ENCODE data around the gene GAS7.

GAS7 gene

DNA sequence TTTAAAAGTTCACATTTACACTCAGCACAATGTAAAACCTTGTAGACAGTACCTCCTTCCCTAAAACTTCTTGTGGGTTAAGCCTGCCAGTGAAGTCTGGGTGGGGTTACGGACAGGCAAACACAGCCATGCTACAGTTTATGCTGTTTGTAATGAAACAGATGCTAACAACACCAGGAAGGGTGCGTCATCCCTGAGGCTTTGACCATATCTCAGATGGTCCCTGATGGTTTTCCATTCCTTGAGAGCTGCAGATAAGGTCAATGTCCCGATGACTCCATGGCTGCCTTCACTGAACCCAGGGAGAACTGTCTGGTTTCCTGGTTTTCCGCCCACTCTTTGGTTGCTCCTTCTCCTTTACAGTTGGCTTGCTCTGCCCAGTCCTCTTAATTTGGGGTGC, 29.1 kb downstream of the GAS7 start:
- in situ Hi-C loops (cut with HindIII; ENCODE audit: low pct_ligation_motif_present, low sequenced_read_pairs): no loop called here
- no peaks in the 10 kb centered on the region for H3K27me3 ChIP-seq (replicated peaks)
- no peak overlapping the region for H3K27ac ChIP-seq
- no peak for DNase-seq
- no peaks in the 10 kb centered on the region for H3K36me3 ChIP-seq (replicated peaks)
- H3K4me3 ChIP-seq (ENCODE audit: low read depth, low read length): no peak overlapping the region
- TF ChIP-seq, protein P1, sequence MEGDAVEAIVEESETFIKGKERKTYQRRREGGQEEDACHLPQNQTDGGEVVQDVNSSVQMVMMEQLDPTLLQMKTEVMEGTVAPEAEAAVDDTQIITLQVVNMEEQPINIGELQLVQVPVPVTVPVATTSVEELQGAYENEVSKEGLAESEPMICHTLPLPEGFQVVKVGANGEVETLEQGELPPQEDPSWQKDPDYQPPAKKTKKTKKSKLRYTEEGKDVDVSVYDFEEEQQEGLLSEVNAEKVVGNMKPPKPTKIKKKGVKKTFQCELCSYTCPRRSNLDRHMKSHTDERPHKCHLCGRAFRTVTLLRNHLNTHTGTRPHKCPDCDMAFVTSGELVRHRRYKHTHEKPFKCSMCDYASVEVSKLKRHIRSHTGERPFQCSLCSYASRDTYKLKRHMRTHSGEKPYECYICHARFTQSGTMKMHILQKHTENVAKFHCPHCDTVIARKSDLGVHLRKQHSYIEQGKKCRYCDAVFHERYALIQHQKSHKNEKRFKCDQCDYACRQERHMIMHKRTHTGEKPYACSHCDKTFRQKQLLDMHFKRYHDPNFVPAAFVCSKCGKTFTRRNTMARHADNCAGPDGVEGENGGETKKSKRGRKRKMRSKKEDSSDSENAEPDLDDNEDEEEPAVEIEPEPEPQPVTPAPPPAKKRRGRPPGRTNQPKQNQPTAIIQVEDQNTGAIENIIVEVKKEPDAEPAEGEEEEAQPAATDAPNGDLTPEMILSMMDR (IDR thresholded peaks at IDR 0.05; ENCODE audit: low read depth, low read length, missing control alignments): no peak

GRCh38 chr17:10166176-10166935, 32.0 kb downstream of the GAS7 start:
- no peak for DNase-seq
- in situ Hi-C loops (cut with HindIII; ENCODE audit: low pct_ligation_motif_present, low sequenced_read_pairs): no loop called here
- H3K27ac ChIP-seq: no peak overlapping the region

DNA sequence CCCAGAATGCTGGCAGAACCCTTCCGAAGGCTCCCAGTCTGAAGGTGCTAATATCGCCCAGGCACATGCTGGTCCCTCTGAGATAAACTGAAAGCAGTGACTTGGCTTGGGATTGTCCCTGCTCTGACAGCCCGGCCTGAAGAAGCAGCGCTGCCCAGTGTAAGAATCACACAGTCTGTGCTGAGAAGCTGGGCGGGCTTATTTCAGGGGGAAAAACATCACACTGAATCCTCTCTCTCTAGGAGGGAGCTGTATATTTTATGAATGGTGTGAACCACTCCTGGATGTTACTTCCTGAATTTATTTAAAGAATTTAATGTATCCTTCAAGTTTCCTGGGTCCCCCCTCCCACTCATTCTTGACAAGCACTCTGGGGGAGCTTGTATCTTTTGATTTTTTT, 36.3 kb downstream of the GAS7 start:
- Histone ChIP-seq H3K36me3 (replicated peaks) (no peaks in the 10 kb centered on the region), H3K27me3 (replicated peaks) (no peaks in the 10 kb centered on the region), H3K4me3 (ENCODE audit: low read depth, low read length) (no peak overlapping the region), H3K27ac (no peak overlapping the region)
- TF ChIP-seq, protein P1 (IDR thresholded peaks at IDR 0.05; ENCODE audit: low read depth, low read length, missing control alignments): no peak
- no peak for DNase-seq
- in situ Hi-C loops (cut with HindIII; ENCODE audit: low pct_ligation_motif_present, low sequenced_read_pairs): no loop called here

More at GRCh38 chr17:10166176-10166935, 32.0 kb downstream of the GAS7 start:
- Histone ChIP-seq H3K36me3 (replicated peaks) (no peaks in the 10 kb centered on the region), H3K27me3 (replicated peaks) (no peaks in the 10 kb centered on the region), H3K4me3 (ENCODE audit: low read depth, low read length) (no peak overlapping the region)
- TF ChIP-seq, protein P1 (IDR thresholded peaks at IDR 0.05; ENCODE audit: low read depth, low read length, missing control alignments): no peak

DNA sequence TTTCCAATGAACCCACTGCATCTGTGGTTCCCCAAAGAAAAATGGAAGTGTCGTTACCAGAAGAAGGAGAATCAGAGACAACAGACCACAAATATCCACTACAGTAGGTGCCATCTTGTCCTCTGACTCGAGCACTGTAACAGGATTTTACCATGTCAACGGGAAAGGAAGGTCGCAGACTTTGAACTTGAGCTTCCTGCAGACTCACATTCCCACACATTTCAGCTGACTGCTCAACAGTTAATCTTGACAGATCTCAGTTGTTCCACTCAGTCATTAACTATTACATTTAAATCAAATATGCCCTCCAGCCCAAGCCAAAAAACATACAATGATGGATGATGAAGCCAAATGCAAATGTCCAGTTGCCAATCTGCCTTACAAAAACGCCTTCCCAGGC, 37.0 kb downstream of the GAS7 start:
- Histone ChIP-seq H3K27me3 (replicated peaks) (no peaks in the 10 kb centered on the region), H3K36me3 (replicated peaks) (no peaks in the 10 kb centered on the region), H3K27ac (no peak overlapping the region), H3K4me3 (ENCODE audit: low read depth, low read length) (no peak overlapping the region)
- TF ChIP-seq, protein P1 (IDR thresholded peaks at IDR 0.05; ENCODE audit: low read depth, low read length, missing control alignments): no peak
- in situ Hi-C loops (cut with HindIII; ENCODE audit: low pct_ligation_motif_present, low sequenced_read_pairs): no loop called here
- DNase-seq: no peak

DNA sequence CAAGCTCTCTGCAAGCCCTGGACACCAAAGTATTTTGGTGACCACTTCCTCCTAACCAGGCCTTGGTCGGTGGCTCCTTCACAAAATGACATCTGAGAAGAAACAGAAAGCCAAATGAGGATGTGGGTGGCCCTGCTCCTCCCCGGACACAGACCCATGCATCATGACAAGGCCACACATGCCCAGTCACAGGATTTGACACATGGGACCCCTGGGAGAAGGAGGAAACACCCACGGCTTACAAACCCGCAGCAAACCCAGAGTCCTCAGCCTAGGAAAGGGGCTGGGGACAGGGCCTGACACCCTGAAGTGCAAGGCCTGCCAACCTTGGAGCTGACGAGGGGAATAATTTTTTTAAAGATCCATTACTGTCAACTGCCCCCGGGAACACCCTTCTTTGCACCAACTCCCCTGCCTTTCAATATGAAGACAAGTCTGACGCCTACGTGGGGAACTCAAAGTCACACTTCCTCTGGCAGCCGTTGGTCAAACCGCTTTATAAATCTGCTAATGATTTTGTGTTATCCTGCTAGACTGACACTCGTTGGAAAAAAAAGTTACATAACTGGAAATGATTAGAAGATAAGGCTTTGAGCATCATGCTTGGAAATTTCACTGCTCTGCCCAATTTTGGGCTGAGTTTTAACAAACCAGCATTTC, 41.3 kb downstream of the GAS7 start:
- Histone ChIP-seq H3K27ac (no peak overlapping the region), H3K4me3 (ENCODE audit: low read depth, low read length) (no peak overlapping the region), H3K36me3 (replicated peaks) (no peaks in the 10 kb centered on the region), H3K27me3 (replicated peaks) (no peaks in the 10 kb centered on the region)
- TF ChIP-seq, protein P1 (IDR thresholded peaks at IDR 0.05; ENCODE audit: low read depth, low read length, missing control alignments): no peak
- DNase-seq: no peak
- in situ Hi-C loops (cut with HindIII; ENCODE audit: low pct_ligation_motif_present, low sequenced_read_pairs): no loop called here

All from brain microvascular endothelial cell (primary cell).